Small intestine (tissue), 7 donors: ENCODE data around the gene PRDM12. TPM values are rescaled to one million over a fixed set of nuclear protein-coding genes. Genes with fewer than 3 reads are reported as not detected.

Source experiments
- DNase-seq, 2 donors: peaks; one replicate each; pipeline versions ENCODE4 v3.0.0 to v3.0.0-alpha.2; 2013
- FAIRE-seq: peaks from 2 replicates; lab custom pipeline; 2012; peaks lifted over from hg19 to GRCh38; lab: Jason Lieb, UNC
- H3K27ac ChIP-seq, 3 donors: one replicate each; pipeline ENCODE4 v1.5.1; 2013; ENCODE audit warnings: low read length in 2 of 3, mild to moderate bottlenecking in 2 of 3, control low read depth in 1 of 3, inconsistent platforms in 1 of 3, low read depth in 1 of 3, moderate library complexity in 1 of 3
- H3K27me3 ChIP-seq, 3 donors: one replicate each; pipeline ENCODE4 v1.6.1; 2013; ENCODE audit warnings: low read length in 3 of 3, inconsistent platforms in 1 of 3; ENCODE audit not compliant: control insufficient read depth in 3 of 3, insufficient read depth in 3 of 3
- H3K36me3 ChIP-seq, 3 donors: one replicate each; pipeline ENCODE4 v1.6.1; 2013; ENCODE audit warnings: low read length in 3 of 3, inconsistent platforms in 1 of 3, low read depth in 1 of 3, mild to moderate bottlenecking in 1 of 3, moderate library complexity in 1 of 3; ENCODE audit not compliant: control insufficient read depth in 3 of 3, insufficient read depth in 2 of 3
- H3K4me1 ChIP-seq, 3 donors: one replicate each; pipeline ENCODE4 v1.6.1; 2013; ENCODE audit warnings: low read length in 2 of 3, inconsistent platforms in 1 of 3, low read depth in 1 of 3, mild to moderate bottlenecking in 1 of 3, moderate library complexity in 1 of 3; ENCODE audit not compliant: control insufficient read depth in 3 of 3, insufficient read depth in 2 of 3
- H3K4me3 ChIP-seq, 3 donors: one replicate each; pipeline ENCODE4 v1.5.1; 2013; ENCODE audit warnings: low read length in 3 of 3, control low read depth in 1 of 3, inconsistent platforms in 1 of 3, low read depth in 1 of 3, mild to moderate bottlenecking in 1 of 3, moderate library complexity in 1 of 3
- H3K9me3 ChIP-seq, 2 donors: one replicate each; pipeline ENCODE4 v1.6.1; 2013; ENCODE audit warnings: low read depth in 1 of 2, low read length in 1 of 2; ENCODE audit not compliant: control insufficient read depth in 2 of 2, insufficient read depth in 1 of 2
- WGBS, 3 donors: extraction: QIAGEN DNeasy Blood & Tissue Kit; methylation state at CpG; one replicate each; pipeline ENCODE4 v1.1.7; 2013; 5-methylcytosine and 5-hydroxymethylcytosine counted together
- polyA plus RNA-seq, 4 donors: library from polyadenylated mRNA; stranded (reverse) in 3 of 4; unstranded in 1 of 4; fragments of 200-250 nt in 3 of 4; fragments of 120-200 nt in 1 of 4; gene quantifications; one replicate each; pipeline versions ENCODE4 v1.2.1 to v1.2.3, GENCODE V29; 2013
- donor health status: healthy with polysubstance abuse.
- donor health status: control.
- donor health status: control.
- donor health status: Bipolar disorder and iron deficiency.
- donor health status: healthy.

Gene PRDM12
- polyA plus RNA-seq, 4 donors, result 0.03 to 0.22 (median 0.09) TPM; not detected in 1

DNA sequence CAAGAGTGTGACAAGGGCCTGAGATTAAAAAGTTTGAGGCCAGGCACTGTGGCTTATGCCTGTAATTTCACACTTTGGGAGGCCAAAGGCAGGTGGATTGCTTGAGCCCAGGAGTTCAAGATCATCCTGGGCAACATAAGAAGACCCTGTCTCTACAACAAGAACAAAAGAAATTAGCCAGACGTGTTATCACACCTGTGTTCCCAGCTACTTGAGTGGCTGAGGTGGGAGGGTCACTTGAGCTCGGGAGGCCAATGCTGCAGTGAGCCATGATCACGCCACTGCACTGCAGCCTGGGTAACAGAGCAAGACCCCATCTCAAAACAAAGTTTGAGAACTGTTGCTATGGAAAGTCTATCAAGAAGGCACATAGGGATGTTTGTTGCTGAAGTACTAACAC lies 54.2 kb downstream of the PRDM12 start:
- FAIRE-seq (no peak), DNase-seq (no peak)
- H3K27me3 ChIP-seq, result no peaks in the 10 kb centered on the region
- H3K4me3 ChIP-seq, result no peak overlapping the region
- no peaks in the 10 kb centered on the region for H3K9me3 ChIP-seq
- H3K4me1 ChIP-seq, result peaks cover 0 to 5% (median 0%) of the 10 kb centered on the region in 3 donors
- peaks cover 0 to 4% (median 0%) of the 10 kb centered on the region in 3 donors for H3K36me3 ChIP-seq
- WGBS, 3 donors, result 67 to 79% (median 72%) methylated on average over 3 of the region's 3 CpGs
- no peak overlapping the region for H3K27ac ChIP-seq

GRCh38 chr9:130720762-130721161 lies 56.4 kb downstream of the PRDM12 start:
- no peaks in the 10 kb centered on the region for H3K27me3 ChIP-seq
- FAIRE-seq (no peak), DNase-seq (no peak)
- H3K27ac ChIP-seq, result no peak overlapping the region
- H3K36me3 ChIP-seq, result peaks cover 0 to 7% (median 0%) of the 10 kb centered on the region in 3 donors
- H3K4me3 ChIP-seq, result no peak overlapping the region
- no peaks in the 10 kb centered on the region for H3K9me3 ChIP-seq
- peaks cover 0 to 5% (median 0%) of the 10 kb centered on the region in 3 donors for H3K4me1 ChIP-seq
- 94 to 96% (median 95%) methylated on average over 10 of the region's 10 CpGs for WGBS, 3 donors

DNA sequence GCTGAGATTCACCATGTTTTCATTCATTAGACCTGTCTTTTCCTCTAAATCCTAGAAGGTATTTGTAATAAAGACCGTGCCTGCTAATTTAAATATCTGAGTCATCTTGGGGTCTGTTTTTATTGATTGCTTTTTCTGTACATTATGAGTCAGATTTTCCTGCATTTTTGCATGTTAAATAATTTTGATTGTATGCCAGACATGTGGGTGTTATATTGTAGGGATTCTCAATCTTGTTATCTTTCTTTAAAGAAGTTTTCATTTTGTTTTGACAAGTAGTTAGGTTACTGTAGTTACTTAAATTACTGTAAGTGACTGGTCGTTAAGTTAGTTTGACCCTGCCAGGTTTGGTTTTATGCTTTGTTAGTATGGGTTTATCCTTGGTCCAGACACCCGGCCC lies 64.3 kb downstream of the PRDM12 start:
- no peak for FAIRE-seq

GRCh38 chr9:130729145-130729544 lies 64.8 kb downstream of the PRDM12 start:
- no peak overlapping the region for H3K27ac ChIP-seq
- 92 to 100% (median 97%) methylated on average over 2 of the region's 2 CpGs for WGBS, 3 donors
- no peaks in the 10 kb centered on the region for H3K27me3 ChIP-seq
- DNase-seq (no peak), FAIRE-seq (no peak)
- no peak overlapping the region for H3K4me3 ChIP-seq
- H3K9me3 ChIP-seq, result no peaks in the 10 kb centered on the region
- peaks cover 0 to 3% (median 0%) of the 10 kb centered on the region in 3 donors for H3K36me3 ChIP-seq
- peaks cover 0 to 3% (median 3%) of the 10 kb centered on the region in 3 donors for H3K4me1 ChIP-seq

More for the DNA sequence above, 64.3 kb downstream of the PRDM12 start:
- Histone ChIP-seq H3K4me1 (peaks cover 0 to 3% (median 3%) of the 10 kb centered on the region in 3 donors), H3K27me3 (no peaks in the 10 kb centered on the region), H3K36me3 (peaks cover 0 to 3% (median 0%) of the 10 kb centered on the region in 3 donors), H3K4me3 (no peak overlapping the region), H3K9me3 (no peaks in the 10 kb centered on the region), H3K27ac (no peak overlapping the region)
- 65 to 75% (median 68%) methylated on average over 3 of the region's 3 CpGs for WGBS, 3 donors
- DNase-seq, result no peak

GRCh38 chr9:130731355-130731754 lies 67.0 kb downstream of the PRDM12 start:
- FAIRE-seq, result no peak
- Histone ChIP-seq H3K27ac (peak overlapping the region in 1 of 3 donors; percentile 51), H3K9me3 (no peaks in the 10 kb centered on the region), H3K4me1 (peaks cover 0 to 3% (median 3%) of the 10 kb centered on the region in 3 donors), H3K36me3 (no peaks in the 10 kb centered on the region), H3K27me3 (no peaks in the 10 kb centered on the region), H3K4me3 (no peak overlapping the region)
- WGBS, 3 donors, result 13 to 58% (median 34%) methylated on average over 2 of the region's 2 CpGs
- DNase-seq, result peak; percentile 45 to 56

DNA sequence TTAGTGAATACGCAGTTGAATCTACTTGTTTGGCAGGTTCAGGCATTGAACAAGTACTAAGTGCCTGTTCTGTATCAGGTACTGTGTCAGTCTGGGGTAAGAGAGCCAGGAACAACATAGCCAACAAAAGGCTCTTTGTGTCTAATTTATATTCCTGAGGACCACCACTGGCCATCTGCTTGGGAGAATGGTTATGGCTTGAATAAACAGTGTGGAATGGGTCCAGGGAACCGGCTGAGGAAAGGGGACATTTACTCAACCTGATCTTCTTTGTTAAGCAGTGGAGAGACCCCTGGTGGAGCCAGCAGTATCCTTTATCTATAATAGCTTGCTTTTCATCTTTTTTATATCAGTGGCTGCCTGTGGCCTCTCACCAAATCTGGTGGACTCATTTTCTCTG lies 67.7 kb downstream of the PRDM12 start:
- no peak for FAIRE-seq
- DNase-seq, result peak in 1 of 2 donors; percentile 11
- Histone ChIP-seq H3K4me3 (no peak overlapping the region), H3K4me1 (peaks cover 0 to 3% (median 3%) of the 10 kb centered on the region in 3 donors), H3K9me3 (no peaks in the 10 kb centered on the region), H3K27me3 (no peaks in the 10 kb centered on the region), H3K27ac (peak overlapping the region in 1 of 3 donors; percentile 21), H3K36me3 (no peaks in the 10 kb centered on the region)
- WGBS, 3 donors, result 30 to 51% (median 49%) methylated on average over 2 of the region's 2 CpGs

Other genes with a start within 250 kb of the PRDM12 start
- gene ASS1, start 219.6 kb upstream of the PRDM12 start, polyA plus RNA-seq, result 100 to 1,000 TPM; 295 to 962 (median 408) TPM
- 10 to 100 TPM; 19.7 to 62.6 (median 23.8) TPM for gene FUBP3, start 85.0 kb upstream of the PRDM12 start, polyA plus RNA-seq
- 10 to 100 TPM in 3 of 4 donors, 1 to 10 TPM in 1; 6.0 to 31.5 (median 14.9) TPM for gene EXOSC2, start 29.2 kb downstream of the PRDM12 start, polyA plus RNA-seq
- 10 to 100 TPM in 3 of 4 donors, 1 to 10 TPM in 1; 8.7 to 58.1 (median 28.1) TPM for gene ABL1, start 170.7 kb downstream of the PRDM12 start, polyA plus RNA-seq
- under 1 TPM in 2 of 4 donors, not detected in 2; 0.12 to 0.37 TPM for gene QRFP, start 232.2 kb downstream of the PRDM12 start, polyA plus RNA-seq